ENCODE data around the gene FOXP1. TPM values are rescaled to one million over a fixed set of nuclear protein-coding genes. Genes with fewer than 3 reads are reported as not detected.
A peak's percentile ranks its signal among the peaks of the same experiment; 100 is the strongest.

Gene FOXP1
- total and polyA plus RNA-seq, 2 donors (not counting 1 experiment from before 2014, with no cell fraction given): 91.1 to 508 TPM

- no peak overlapping the region for H2AFZ ChIP-seq (ENCODE audit: insufficient read depth, low read depth, low read length, poor library complexity, severe bottlenecking)
- intact Hi-C loops (cut with micrococcal nuclease): no loop called here
- peaks cover 11% of the 10 kb centered on the region for H3K4me1 Mint-ChIP-seq
- no peak for DNase-seq
- H3K4me1 ChIP-seq (ENCODE audit: control insufficient read depth in 2 of 2, insufficient read depth in 2 of 2, low read length in 2 of 2): no peaks in the 10 kb centered on the region
- CTCF ChIA-PET: interaction anchor here (0.7 kb wide), 1 partner anchor 919 kb away, joined by 7 read pairs; no protein-coding TSS in a partner anchor
- ATAC-seq (ENCODE audit: low read depth): peak; percentile 14
- WGBS (ENCODE audit: insufficient coverage): 93% methylated on average over 5 of the region's 6 CpGs
- H3K9me3 ChIP-seq (ENCODE audit: control extremely low read depth in 1 of 3, control insufficient read depth in 2 of 3, insufficient read depth in 1 of 3, low read length in 2 of 3): no peaks in the 10 kb centered on the region
- H3K36me3 ChIP-seq (replicated peaks in 1 of 2; ENCODE audit: control extremely low read depth in 1 of 2, control insufficient read depth in 1 of 2, extremely low read depth in 1 of 2, insufficient read depth in 2 of 2, low read length in 1 of 2): peaks cover 31 to 90% of the 10 kb centered on the region in 2 experiments
- no peaks in the 10 kb centered on the region for H3K27me3 ChIP-seq (replicated peaks in 1 of 4; ENCODE audit: control extremely low read depth in 1 of 4, control insufficient read depth in 3 of 4, insufficient read depth in 4 of 4, low read length in 3 of 4)
- peaks cover 52% of the 10 kb centered on the region for H4K20me1 ChIP-seq (ENCODE audit: control insufficient read depth, insufficient read depth, low read length, poor library complexity, severe bottlenecking)
- no peak overlapping the region for H3K4me2 ChIP-seq (replicated peaks; ENCODE audit: low read depth, low read length, poor library complexity, severe bottlenecking)
- POLR2A ChIA-PET: interaction anchor here (0.6 kb wide), 1 partner anchor 862 kb away, joined by 3 read pairs; no protein-coding TSS in a partner anchor
- H3K9me3 Mint-ChIP-seq (ENCODE audit: insufficient read depth): no peaks in the 10 kb centered on the region
- peaks cover 30% of the 10 kb centered on the region for H3K79me2 ChIP-seq (ENCODE audit: control insufficient read depth, insufficient read depth, low read length)
- no peak overlapping the region for H3K4me3 Mint-ChIP-seq
- H3K27me3 Mint-ChIP-seq: no peaks in the 10 kb centered on the region
- no peak overlapping the region for H3K9ac ChIP-seq (ENCODE audit: low read length)
- no peak overlapping the region for H3K4me3 ChIP-seq (ENCODE audit: control extremely low read depth in 1 of 5, extremely low read depth in 1 of 5, insufficient read depth in 1 of 5, low read depth in 2 of 5, low read length in 4 of 5)
- peak overlapping the region in 1 of 2 donors; percentile 21 for H3K27ac ChIP-seq (ENCODE audit: low read length in 2 of 2)
- peak overlapping the region; percentile 84 for H3K27ac Mint-ChIP-seq
- no peak for TF ChIP-seq EZH2 (IDR thresholded peaks at IDR 0.05; ENCODE audit: borderline replicate concordance, insufficient read depth, low read depth, low read length, poor library complexity, severe bottlenecking)
- no peak for TF ChIP-seq CTCF (IDR thresholded peaks at IDR 0.05)
Measured at GRCh38 chr3:70982700-70983140, 600.8 kb downstream of the FOXP1 start.

GRCh38 chr3:70982284-70982683 lies 601.2 kb downstream of the FOXP1 start:
- intact Hi-C loops (cut with micrococcal nuclease): no loop called here
- Histone ChIP-seq H3K4me1 (ENCODE audit: control insufficient read depth in 2 of 2, insufficient read depth in 2 of 2, low read length in 2 of 2) (no peaks in the 10 kb centered on the region), H3K4me3 (ENCODE audit: control extremely low read depth in 1 of 5, extremely low read depth in 1 of 5, insufficient read depth in 1 of 5, low read depth in 2 of 5, low read length in 4 of 5) (no peak overlapping the region), H3K9ac (ENCODE audit: low read length) (no peak overlapping the region), H2AFZ (ENCODE audit: insufficient read depth, low read depth, low read length, poor library complexity, severe bottlenecking) (no peak overlapping the region), H3K27me3 (replicated peaks in 1 of 4; ENCODE audit: control extremely low read depth in 1 of 4, control insufficient read depth in 3 of 4, insufficient read depth in 4 of 4, low read length in 3 of 4) (no peaks in the 10 kb centered on the region), H3K79me2 (ENCODE audit: control insufficient read depth, insufficient read depth, low read length) (peaks cover 26% of the 10 kb centered on the region), H3K36me3 (replicated peaks in 1 of 2; ENCODE audit: control extremely low read depth in 1 of 2, control insufficient read depth in 1 of 2, extremely low read depth in 1 of 2, insufficient read depth in 2 of 2, low read length in 1 of 2) (peaks cover 35 to 90% of the 10 kb centered on the region in 2 experiments), H4K20me1 (ENCODE audit: control insufficient read depth, insufficient read depth, low read length, poor library complexity, severe bottlenecking) (peaks cover 52% of the 10 kb centered on the region), H3K9me3 (ENCODE audit: control extremely low read depth in 1 of 3, control insufficient read depth in 2 of 3, insufficient read depth in 1 of 3, low read length in 2 of 3) (no peaks in the 10 kb centered on the region), H3K27ac (ENCODE audit: low read length in 2 of 2) (no peak overlapping the region), H3K4me2 (replicated peaks; ENCODE audit: low read depth, low read length, poor library complexity, severe bottlenecking) (no peak overlapping the region)
- H3K9me3 Mint-ChIP-seq (ENCODE audit: insufficient read depth): no peaks in the 10 kb centered on the region
- no peak overlapping the region for H3K27ac Mint-ChIP-seq
- H3K4me3 Mint-ChIP-seq: no peak overlapping the region
- H3K27me3 Mint-ChIP-seq: no peaks in the 10 kb centered on the region
- ChIA-PET POLR2A (interaction anchor here (0.6 kb wide), 1 partner anchor 862 kb away, joined by 3 read pairs; no protein-coding TSS in a partner anchor), CTCF (interaction anchor here (0.7 kb wide), 1 partner anchor 918 kb away, joined by 7 read pairs; no protein-coding TSS in a partner anchor)
- DNase-seq: no peak
- TF ChIP-seq CTCF (IDR thresholded peaks at IDR 0.05) (no peak), EZH2 (IDR thresholded peaks at IDR 0.05; ENCODE audit: borderline replicate concordance, insufficient read depth, low read depth, low read length, poor library complexity, severe bottlenecking) (no peak)
- no peak for ATAC-seq (ENCODE audit: low read depth)
- no CpG with 5 or more reads among the region's 1 CpG for WGBS (ENCODE audit: insufficient coverage)
- peaks cover 11% of the 10 kb centered on the region for H3K4me1 Mint-ChIP-seq

All from B cell (primary cell).